Measurements from ENCODE around the gene GPATCH1. TPM values are rescaled to one million over a fixed set of nuclear protein-coding genes. Genes with fewer than 3 reads are reported as not detected.

GPATCH1 gene
- total RNA-seq, 4 donors from 2014 or later: under 0.01 to 13.1 (median 7.4) TPM

GRCh38 chr19:33175156-33175782 is 94.3 kb downstream of the GPATCH1 start:
- TF ChIP-seq POLR2A (IDR thresholded peaks at IDR 0.05) (no peak), CTCF (IDR thresholded peaks at IDR 0.05) (no peak)
- DNase-seq: no peak
- Histone ChIP-seq H3K4me1 (peaks cover 0 to 17% of the 10 kb centered on the region in 2 donors), H3K4me3 (no peak overlapping the region), H3K9me3 (no peaks in the 10 kb centered on the region), H3K36me3 (no peaks in the 10 kb centered on the region), H3K27me3 (no peaks in the 10 kb centered on the region), H3K27ac (no peak overlapping the region)
- intact Hi-C loops (cut with DNase I; ENCODE audit: low total_unique reads): no loop called here

- Histone ChIP-seq H3K4me1 (peaks cover 0 to 17% of the 10 kb centered on the region in 2 donors), H3K9me3 (no peaks in the 10 kb centered on the region), H3K4me3 (peak overlapping the region; percentile 71 to 95), H3K27ac (peak overlapping the region; percentile 87 to 88), H3K27me3 (no peaks in the 10 kb centered on the region), H3K36me3 (no peaks in the 10 kb centered on the region)
- TF ChIP-seq CTCF (IDR thresholded peaks at IDR 0.05) (no peak), POLR2A (IDR thresholded peaks at IDR 0.05) (no peak)
- DNase-seq: peak in 1 of 2 donors; percentile 43
- intact Hi-C loops (cut with DNase I; ENCODE audit: low total_unique reads): no loop called here
These were observed 95.1 kb downstream of the GPATCH1 start for GRCh38 chr19:33175886-33176669.

GRCh38 chr19:33176670-33177416 is 95.9 kb downstream of the GPATCH1 start:
- DNase-seq: peak; percentile 98 to 99
- Histone ChIP-seq H3K4me1 (peaks cover 0 to 17% of the 10 kb centered on the region in 2 donors), H3K4me3 (peak overlapping the region; percentile 71 to 95), H3K36me3 (no peaks in the 10 kb centered on the region), H3K27me3 (no peaks in the 10 kb centered on the region), H3K27ac (peak overlapping the region; percentile 87 to 88), H3K9me3 (no peaks in the 10 kb centered on the region)
- TF ChIP-seq CTCF (IDR thresholded peaks at IDR 0.05) (peak in 3 of 4 experiments; percentile 26 to 36 (median 35)), POLR2A (IDR thresholded peaks at IDR 0.05) (peak; percentile 62 to 75)
- intact Hi-C loops (cut with DNase I; ENCODE audit: low total_unique reads): no loop called here

GRCh38 chr19:33177417-33177979 is 96.5 kb downstream of the GPATCH1 start:
- Histone ChIP-seq H3K4me1 (peaks cover 0 to 17% of the 10 kb centered on the region in 2 donors), H3K27me3 (no peaks in the 10 kb centered on the region), H3K4me3 (peak overlapping the region; percentile 71 to 95), H3K36me3 (no peaks in the 10 kb centered on the region), H3K27ac (peak overlapping the region; percentile 87 to 88), H3K9me3 (no peaks in the 10 kb centered on the region)
- TF ChIP-seq POLR2A (IDR thresholded peaks at IDR 0.05): no peak
- TF ChIP-seq CTCF (IDR thresholded peaks at IDR 0.05): peak; percentile 35 to 54 (median 46)
- intact Hi-C loops (cut with DNase I; ENCODE audit: low total_unique reads): no loop called here
- DNase-seq: no peak

Small RNA genes within 50 kb of the gene (small RNA-seq; reads per million reads assigned to genes)
- gene AC008521.1 (not detected), gene AC008521.2 (not detected)

Other genes with a start within 250 kb of the GPATCH1 start
- gene SLC7A9, start 211.4 kb upstream of the GPATCH1 start, total RNA-seq: 1 to 10 TPM in 1 of 4 donors, not detected in 3; 1.1 TPM
- gene CEP89, start 109.2 kb upstream of the GPATCH1 start, total RNA-seq: 10 to 100 TPM in 2 of 4 donors, 1 to 10 TPM in 2; 5.1 to 29.2 (median 10.6) TPM
- gene FAAP24, start 108.9 kb upstream of the GPATCH1 start, total RNA-seq: 1 to 10 TPM in 2 of 4 donors, not detected in 2; 2.0 to 3.8 TPM
- gene RHPN2, start 16.3 kb upstream of the GPATCH1 start, total RNA-seq: 10 to 100 TPM in 1 of 4 donors, 1 to 10 TPM in 2, under 1 TPM in 1; under 0.01 to 10.6 (median 5.1) TPM
- not detected for gene WDR88, start 50.9 kb downstream of the GPATCH1 start, total RNA-seq
- 10 to 100 TPM in 3 of 4 donors, 1 to 10 TPM in 1; 5.9 to 26.9 (median 23.3) TPM for gene LRP3, start 113.1 kb downstream of the GPATCH1 start, total RNA-seq
- gene SLC7A10, start 144.7 kb downstream of the GPATCH1 start, total RNA-seq: not detected
- 1 to 10 TPM; 1.3 to 9.1 (median 5.0) TPM for gene CEBPA, start 221.4 kb downstream of the GPATCH1 start, total RNA-seq

Measured in uterus (tissue), 4 donors.